Stimulated activated CD8-positive, alpha-beta memory T cell treated with anti-CD3 and anti-CD28 coated beads, Interleukin-15, amount 100 ng/mL, for 4 hours (primary cell): Measurements from ENCODE around the gene HHATL.

Experiments
- DNase-seq, 2 donors: peaks; one replicate each; pipeline ENCODE4 v3.0.0-alpha.2; 2020; ENCODE audit warnings: low read depth in 2 of 2

The HHATL gene

DNA sequence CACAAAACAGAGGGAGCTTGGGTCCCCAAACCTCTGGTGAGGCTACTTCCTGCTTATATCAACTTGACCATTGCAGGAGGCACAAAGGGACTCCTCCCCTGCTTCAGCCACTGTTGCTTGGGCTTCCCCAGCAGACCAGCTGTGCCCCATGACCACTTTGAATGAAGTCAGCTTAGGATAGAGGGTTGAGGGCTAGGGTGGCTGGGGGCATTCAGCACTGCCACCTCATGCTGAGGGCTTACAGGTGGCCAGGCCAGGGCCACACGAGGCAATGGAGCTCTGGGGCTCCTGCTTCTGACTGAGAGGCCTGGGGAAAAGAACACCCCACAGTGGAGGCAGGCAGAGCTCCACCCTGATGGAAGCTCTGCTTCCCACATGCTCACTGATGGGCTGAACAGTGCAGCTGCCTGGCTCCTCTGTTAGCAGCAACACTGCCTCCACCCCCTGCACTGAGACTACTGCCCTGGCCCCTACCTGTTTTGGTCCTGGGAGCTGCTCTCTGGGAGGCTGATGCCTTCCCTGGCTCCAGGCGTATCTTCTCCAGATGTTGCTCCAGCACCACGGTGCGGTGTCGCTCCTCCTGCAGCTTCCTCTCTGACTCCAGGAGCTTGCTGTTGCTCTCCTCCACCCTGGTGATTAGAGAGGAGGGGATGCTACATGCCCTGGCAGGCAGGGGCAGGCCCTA lies 10.2 kb upstream of the HHATL start:
- no peak for DNase-seq

DNA sequence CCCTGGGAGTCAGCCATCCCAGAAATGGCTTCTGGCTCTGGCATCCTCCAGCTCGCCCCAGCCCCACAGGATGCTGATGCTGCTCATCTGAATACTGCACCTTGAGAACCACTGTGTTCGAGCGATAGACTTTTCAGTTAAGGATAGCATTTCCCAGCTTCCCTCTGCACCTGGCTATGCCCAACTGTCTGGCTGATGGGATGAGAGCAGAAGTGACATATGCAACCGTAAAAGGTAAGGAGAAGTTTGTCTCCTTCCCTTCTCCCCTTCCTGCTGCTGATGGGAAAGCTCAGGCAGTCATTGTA lies 9.7 kb upstream of the HHATL start:
- DNase-seq = no peak

GRCh38 chr3:42711491-42712343 lies 9.1 kb upstream of the HHATL start:
- no peak for DNase-seq

DNA sequence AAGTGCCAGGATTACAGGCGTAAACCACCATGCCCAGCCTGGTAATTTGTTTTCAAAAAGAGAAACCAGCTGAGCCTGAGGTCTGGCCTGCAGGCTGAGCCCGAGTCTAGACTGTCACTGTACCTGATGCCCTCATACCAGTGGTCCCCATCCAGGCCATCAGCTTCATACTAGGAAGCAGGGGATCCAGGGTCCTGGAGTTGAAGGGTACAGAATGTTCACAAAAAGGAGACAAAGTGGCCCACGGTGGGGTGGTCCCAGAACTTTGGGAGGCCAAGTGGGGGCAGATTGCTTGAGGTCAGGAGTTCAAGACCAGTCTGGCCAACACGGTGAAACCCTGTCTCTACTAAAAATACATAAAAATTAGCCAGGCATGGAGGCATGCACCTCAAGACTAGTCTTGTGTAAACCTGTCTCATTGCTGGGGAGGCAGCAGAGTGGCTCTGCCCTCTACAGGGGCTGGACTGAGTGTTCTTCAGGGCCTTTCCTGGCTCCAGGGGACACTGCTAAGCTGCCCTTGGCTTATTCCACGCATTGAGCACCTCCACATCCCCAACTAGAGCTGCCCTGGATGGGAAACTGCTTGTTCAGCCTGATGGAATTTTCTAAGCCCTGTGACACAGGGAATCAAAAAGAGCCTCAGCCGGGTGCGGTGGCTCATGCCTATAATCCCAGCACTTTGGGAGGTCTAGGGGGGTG lies 7.9 kb upstream of the HHATL start:
- DNase-seq = no peak

DNA sequence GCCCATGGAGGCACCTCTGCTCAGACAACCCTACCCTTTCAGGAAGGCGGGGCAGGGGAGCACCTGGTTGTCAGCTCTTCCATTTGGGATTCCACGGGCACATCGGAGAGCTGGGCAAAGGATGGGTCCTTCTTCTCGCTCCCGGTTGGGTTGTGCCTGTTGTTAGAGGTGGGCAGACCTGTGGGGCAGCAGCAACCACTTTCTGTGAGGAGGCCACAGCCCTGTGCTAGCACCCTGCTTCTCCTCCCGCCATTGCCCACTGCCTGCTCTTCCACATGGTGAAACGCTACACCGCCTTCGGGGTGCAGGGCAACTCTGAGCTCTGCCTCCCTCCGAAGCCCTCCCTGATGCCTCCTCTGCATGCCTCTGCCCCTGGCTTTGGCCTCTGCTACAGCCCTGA lies 7.0 kb upstream of the HHATL start:
- no peak for DNase-seq

DNA sequence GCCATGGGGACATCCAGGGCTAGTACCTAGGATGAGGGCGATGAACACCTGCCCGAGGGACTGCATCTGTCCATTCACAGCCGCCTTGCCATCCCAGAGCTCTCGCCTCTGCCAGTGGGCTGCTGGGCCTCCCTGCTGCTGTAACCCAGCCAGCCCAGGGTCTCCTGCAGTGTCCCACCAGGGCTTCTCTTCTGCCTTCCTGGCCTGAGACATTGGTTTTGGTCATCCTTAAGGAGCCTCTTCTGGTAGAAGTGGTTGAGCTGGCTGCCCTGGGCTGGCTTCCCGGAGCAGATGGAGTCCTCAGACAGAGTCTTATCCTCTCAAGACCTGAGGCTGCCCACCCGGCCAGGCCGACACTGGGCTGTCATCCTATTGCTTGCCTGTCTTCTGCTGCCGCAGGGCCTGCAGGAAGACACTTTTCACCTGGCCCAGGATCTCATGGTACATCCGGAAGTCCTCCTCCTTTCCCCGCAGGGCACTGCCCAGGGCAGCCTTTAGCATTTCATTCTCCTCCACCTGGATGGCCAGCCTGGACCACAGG lies 6.1 kb upstream of the HHATL start:
- no peak for DNase-seq

DNA sequence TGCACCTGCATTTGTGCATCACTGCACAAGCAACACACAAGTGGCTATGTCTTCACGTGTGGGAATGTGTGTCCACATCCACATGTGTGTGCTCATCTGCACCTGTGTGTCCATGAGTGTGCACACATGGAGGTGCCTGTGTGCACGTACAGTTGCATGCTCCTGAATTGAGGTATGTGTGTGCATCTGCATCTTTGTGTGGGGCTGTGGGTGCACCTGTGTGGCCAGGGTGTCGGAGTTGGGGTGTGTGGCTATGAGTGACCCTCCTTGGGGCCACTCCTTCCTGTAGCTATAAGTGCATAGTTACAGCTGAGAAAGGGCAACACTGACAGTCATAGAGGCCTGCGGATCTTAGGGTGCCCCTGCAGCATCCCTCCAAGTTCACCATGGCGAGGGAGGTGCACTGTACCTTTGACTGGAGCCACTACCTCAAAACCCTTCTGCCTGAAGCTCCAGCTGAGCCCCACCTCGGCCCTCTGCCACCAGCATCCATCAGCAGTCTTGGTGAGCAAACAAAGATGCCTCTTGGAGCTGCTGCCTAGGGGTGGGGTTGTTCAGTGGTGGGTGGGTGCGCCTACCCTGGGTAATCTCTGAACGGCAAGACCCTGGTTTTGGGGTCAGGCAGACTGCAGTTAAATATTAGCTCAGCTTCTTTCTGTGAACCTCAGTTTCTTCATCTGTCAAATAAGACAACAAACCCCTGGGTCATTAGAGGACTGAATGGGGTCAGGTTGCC lies 5.2 kb upstream of the HHATL start:
- DNase-seq = no peak

- no peak for DNase-seq
Observed at GRCh38 chr3:42706721-42707619, 4.4 kb upstream of the HHATL start.

- no peak for DNase-seq
Observed at GRCh38 chr3:42705962-42706585, 3.5 kb upstream of the HHATL start.

DNA sequence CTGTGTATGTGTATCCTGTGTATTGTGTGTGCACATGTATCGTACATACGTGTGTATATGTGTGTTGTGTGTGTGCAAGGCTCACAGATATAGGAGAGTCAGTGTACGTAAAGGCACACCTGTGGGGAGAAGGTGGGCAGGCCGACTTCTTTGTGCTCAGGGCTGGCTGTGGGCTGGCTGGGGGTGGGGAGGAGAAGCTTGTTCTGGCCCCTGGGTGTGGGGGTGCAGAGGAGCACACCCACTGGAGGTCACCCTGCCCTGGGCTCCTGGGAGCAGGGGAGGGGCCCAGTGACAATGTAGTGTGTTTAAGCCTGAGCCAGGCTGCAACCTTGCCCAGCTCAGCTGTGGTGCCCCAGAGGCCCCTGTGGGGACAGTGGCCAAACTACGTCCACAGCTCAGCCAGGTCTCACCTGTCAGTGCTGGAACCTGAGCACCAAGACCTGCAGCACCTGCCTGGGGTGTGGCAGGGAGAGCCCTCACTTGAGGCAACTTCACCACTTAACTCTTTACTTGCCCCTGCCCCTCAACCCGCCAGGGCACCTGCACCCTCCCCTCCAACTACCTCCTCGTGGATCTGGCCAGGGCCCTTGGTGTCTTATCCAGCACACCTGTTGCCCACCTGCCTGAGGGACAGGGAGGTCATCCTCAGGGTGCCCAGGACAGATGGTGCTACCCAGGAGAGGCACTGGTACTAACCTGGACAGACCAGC lies 2.6 kb upstream of the HHATL start:
- no peak for DNase-seq

GRCh38 chr3:42704136-42704841 lies 1.7 kb upstream of the HHATL start:
- no peak for DNase-seq

GRCh38 chr3:42703695-42704025 lies 1.1 kb upstream of the HHATL start:
- DNase-seq = no peak

- no peak for DNase-seq
Observed at GRCh38 chr3:42702982-42703694, 540 bp upstream of the HHATL start.

GRCh38 chr3:42701371-42702065 lies 1.1 kb downstream of the HHATL start:
- no peak for DNase-seq

GRCh38 chr3:42700366-42701288 lies 2.0 kb downstream of the HHATL start:
- no peak for DNase-seq

GRCh38 chr3:42699511-42699971 lies 3.1 kb downstream of the HHATL start:
- DNase-seq = no peak

GRCh38 chr3:42698911-42699230 lies 3.7 kb downstream of the HHATL start:
- DNase-seq = no peak
